Suprapubic skin (tissue), 4 donors: ENCODE results near the gene NOMO2.
"Not testable (repeated sequence)": the region's sequence is repeated elsewhere in the genome, so short reads cannot be mapped to it uniquely, and the experiment has no call there.

Experiments
- CTCF ChIP-seq, 2 donors: fragments of 200-600 bp in 1 of 2; fragments of 450-650 bp in 1 of 2; sonication (generic) in 1 of 2; IDR thresholded peaks; one replicate each; pipeline ENCODE4 v1.5.1; 2016 to 2019; ENCODE audit warnings: antibody characterized with exemption in 2 of 2, mild to moderate bottlenecking in 1 of 2, moderate library complexity in 1 of 2
- EP300 ChIP-seq: sonication (generic); formaldehyde crosslinking; IDR thresholded peaks from one replicate; pipeline ENCODE4 v1.6.1; 2017; ENCODE audit warnings: antibody characterized with exemption
- POLR2A ChIP-seq, 2 donors: fragments of 450-650 bp; IDR thresholded peaks; one replicate each; pipeline ENCODE4 v1.6.1; 2017; ENCODE audit warnings: antibody characterized with exemption in 2 of 2, mild to moderate bottlenecking in 2 of 2, moderate library complexity in 2 of 2
- POLR2AphosphoS5 ChIP-seq, 3 donors: sonication (generic); formaldehyde crosslinking; IDR thresholded peaks; one replicate each; pipeline ENCODE4 v1.6.1; 2017; ENCODE audit warnings: antibody characterized with exemption in 3 of 3

GRCh38 chr16:18547382-18547781 lies 14.5 kb downstream of the NOMO2 start:
- not testable (repeated sequence) for TF ChIP-seq CTCF (IDR thresholded peaks at IDR 0.05); POLR2AphosphoS5 (IDR thresholded peaks at IDR 0.05); EP300; POLR2A (IDR thresholded peaks at IDR 0.05)
